HepG2 (cell line): Measurements from ENCODE around the gene EYA3. TPM values are rescaled to one million over a fixed set of nuclear protein-coding genes. Genes with fewer than 3 reads are reported as not detected.

ENCODE experiments used
- ATAC-seq: fragments of 200-7000 bp; cut with Tn5 transposase; 3 replicates; pipeline ENCODE4 v1.9.1; 2020; ENCODE audit warnings: mild to moderate bottlenecking, moderate library complexity
- BruUV-seq: library from RNA; stranded (reverse); fragments of 400-500 nt; replicated peaks from 2 replicates; lab custom pipeline; 2021; lab: Mats Ljungman, UMichigan
- CTCF ChIA-PET: fragments of 300-600 bp; formaldehyde crosslinking; extraction: SDS; loops from one replicate; lab custom pipeline; 2021; ENCODE audit warnings: low total read pairs, inconsistent platforms, low intra/inter-chr PET ratio; lab: Yijun Ruan, JAX
- POLR2A ChIA-PET: fragments of 350-600 bp; sonication (Branson Sonifier 250); formaldehyde crosslinking; loops from one replicate; lab custom pipeline; 2020; ENCODE audit warnings: antibody characterized with exemption, inconsistent platforms; lab: Yijun Ruan, JAX
- DNase-seq: peaks from one replicate; pipeline ENCODE4 v3.0.0-alpha.2; 2015; ENCODE audit warnings: low spot score
- FAIRE-seq: peaks from 3 replicates; lab custom pipeline; 2011; peaks lifted over from hg19 to GRCh38; lab: Jason Lieb, UNC
- H2AFZ ChIP-seq: one replicate; pipeline ENCODE4 v1.6.1; 2011; ENCODE audit warnings: low read length, inconsistent platforms
- H3K27ac ChIP-seq: fragments of 300-600 bp; 3 replicates; pipeline ENCODE4 v1.8.0; 2011; ENCODE audit warnings: mixed run types, mild to moderate bottlenecking, mixed read lengths, low read length, inconsistent platforms; ENCODE audit not compliant: insufficient read depth; ENCODE audit errors: extremely low read length
- H3K27me3 ChIP-seq, 2 experiments: fragments of 200-600 bp in 1 of 2; 2 replicates in 1 of 2; 3 replicates in 1 of 2; pipeline versions ENCODE4 v1.6.0 to v1.8.0; 2011; ENCODE audit warnings: low read length in 2 of 2, mild to moderate bottlenecking in 2 of 2, moderate library complexity in 2 of 2, inconsistent platforms in 1 of 2; ENCODE audit not compliant: insufficient read depth in 2 of 2, control insufficient read depth in 1 of 2
- H3K36me3 ChIP-seq, 2 experiments: fragments of 200-600 bp in 1 of 2; replicated peaks in 1 of 2; 2 replicates in 1 of 2; 3 replicates in 1 of 2; pipeline versions ENCODE4 v1.5.1 to v1.8.0; 2011; ENCODE audit warnings: low read length in 2 of 2, inconsistent platforms in 1 of 2; ENCODE audit not compliant: insufficient read depth in 2 of 2, control insufficient read depth in 1 of 2
- H3K4me1 ChIP-seq: 2 replicates; pipeline ENCODE4 v1.5.1; 2012; ENCODE audit warnings: low read length, inconsistent platforms; ENCODE audit not compliant: insufficient read depth
- H3K4me2 ChIP-seq: 2 replicates; pipeline ENCODE4 v1.6.0; 2011; ENCODE audit warnings: low read depth, low read length, inconsistent platforms
- H3K4me3 ChIP-seq, 3 experiments: fragments of 200-600 bp in 1 of 3; sonication (generic), shearing (Covaris generic) in 1 of 3; replicated peaks in 1 of 3; 2 replicates each; pipeline ENCODE4 v1.5.1; 2011 to 2016; ENCODE audit warnings: low read length in 3 of 3, inconsistent platforms in 2 of 3, low read depth in 2 of 3, mild to moderate bottlenecking in 2 of 3, control low read depth in 1 of 3, mixed read lengths in 1 of 3; ENCODE audit not compliant: insufficient read depth in 1 of 3
- H3K79me2 ChIP-seq: one replicate; pipeline ENCODE4 v1.6.1; 2011; ENCODE audit warnings: low read length, inconsistent platforms; ENCODE audit not compliant: insufficient read depth
- H3K9ac ChIP-seq: 2 replicates; pipeline ENCODE4 v1.6.0; 2011; ENCODE audit warnings: mild to moderate bottlenecking, low read depth, low read length, inconsistent platforms; ENCODE audit not compliant: insufficient read depth
- H3K9me3 ChIP-seq: 2 replicates; pipeline ENCODE4 v1.5.1; 2012; ENCODE audit warnings: mild to moderate bottlenecking, low read length
- H4K20me1 ChIP-seq: 2 replicates; pipeline ENCODE4 v1.6.0; 2011; ENCODE audit warnings: inconsistent platforms, mild to moderate bottlenecking, low read length, moderate library complexity; ENCODE audit not compliant: insufficient read depth
- GZF1 ChIP-seq: sonication (generic); formaldehyde crosslinking; IDR thresholded peaks from 2 replicates; pipeline ENCODE4 v1.5.1; 2020; ENCODE audit warnings: mild to moderate bottlenecking, missing genetic modification reagents
- HHEX ChIP-seq: IDR thresholded peaks from 2 replicates; pipeline ENCODE4 v1.6.1; 2016; ENCODE audit warnings: control low read depth
- NCOA1 ChIP-seq: sonication (generic); formaldehyde crosslinking; IDR thresholded peaks from 2 replicates; pipeline ENCODE4 v1.9.0; 2021; ENCODE audit warnings: missing genetic modification reagents
- NCOA5 ChIP-seq: sonication (generic); formaldehyde crosslinking; IDR thresholded peaks from 2 replicates; pipeline ENCODE4 v1.4.0; 2020; ENCODE audit warnings: missing genetic modification reagents
- PHF21A ChIP-seq: sonication (generic); formaldehyde crosslinking; IDR thresholded peaks from 2 replicates; pipeline ENCODE4 v1.5.0; 2020; ENCODE audit warnings: mild to moderate bottlenecking, missing genetic modification reagents
- THYN1 ChIP-seq: sonication (generic); formaldehyde crosslinking; IDR thresholded peaks from 2 replicates; pipeline ENCODE4 v1.8.1; 2023; ENCODE audit warnings: low read depth, mild to moderate bottlenecking, moderate library complexity, missing genetic modification reagents, borderline replicate concordance
- ZNF3 ChIP-seq: IDR thresholded peaks from 2 replicates; pipeline ENCODE4 v1.7.0; 2017; ENCODE audit warnings: inconsistent platforms
- ZNF556 ChIP-seq: sonication (generic); formaldehyde crosslinking; IDR thresholded peaks from 2 replicates; pipeline ENCODE4 v1.4.0; 2020; ENCODE audit warnings: mild to moderate bottlenecking, missing genetic modification reagents, borderline replicate concordance
- WGBS: methylation state at CpG from one replicate; pipeline ENCODE4 v1.1.6; 2017; ENCODE audit warnings: low lambda C conversion rate; 5-methylcytosine and 5-hydroxymethylcytosine counted together
- in situ Hi-C: cut with HindIII; loops from 2 replicates; pipeline ENCODE4 v1.10.0; 2017; ENCODE audit warnings: low pct_unique_long_range_greater_than_20kb; ENCODE audit not compliant: extremely low pct_ligation_motif_present
- intact Hi-C: fragments of 100-400 bp; cut with micrococcal nuclease; formaldehyde crosslinking; loops from one replicate; pipeline ENCODE4 v1.10.0; 2022; ENCODE audit not compliant: unreplicated experiment
- polyA plus RNA-seq, 8 experiments: library from polyadenylated mRNA; depleted of rRNA in 3 of 8; stranded (reverse) in 7 of 8; unstranded in 1 of 8; fragments of >200 nt; fragmentation: Illumina TruSeq in 4 of 8; extraction: Trizol in 4 of 8; gene quantifications; 2 replicates each; pipeline versions ENCODE4 v1.2.1 to v1.2.3, GENCODE V29; 2011 to 2016; ENCODE audit warnings: low read depth in 4 of 8, missing spikeins in 1 of 8, mixed read lengths in 1 of 8; ENCODE audit not compliant: insufficient read depth in 1 of 8
- total RNA-seq, 5 experiments: library from RNA; depleted of rRNA; stranded (reverse); fragments of >200 nt; fragmentation: Illumina TruSeq; extraction: Trizol; gene quantifications; 2 replicates each; pipeline ENCODE4 v1.2.3, GENCODE V29; 2016; ENCODE audit warnings: low read depth in 1 of 5
- TF ChIP-seq, protein P1 (sequence below): sonication (generic); formaldehyde crosslinking; IDR thresholded peaks from 2 replicates; pipeline ENCODE4 v1.4.0; 2020; ENCODE audit warnings: missing genetic modification reagents
- TF ChIP-seq, protein P2 (sequence below): sonication (generic); formaldehyde crosslinking; IDR thresholded peaks from 2 replicates; pipeline ENCODE4 v1.5.0; 2020; ENCODE audit warnings: mild to moderate bottlenecking, missing genetic modification reagents

Gene EYA3
- total and polyA plus RNA-seq, 2 of the 13 experiments (the other 11 are each of a cell fraction or from before 2014, with no cell fraction given), result 13.9 to 19.7 TPM

DNA sequence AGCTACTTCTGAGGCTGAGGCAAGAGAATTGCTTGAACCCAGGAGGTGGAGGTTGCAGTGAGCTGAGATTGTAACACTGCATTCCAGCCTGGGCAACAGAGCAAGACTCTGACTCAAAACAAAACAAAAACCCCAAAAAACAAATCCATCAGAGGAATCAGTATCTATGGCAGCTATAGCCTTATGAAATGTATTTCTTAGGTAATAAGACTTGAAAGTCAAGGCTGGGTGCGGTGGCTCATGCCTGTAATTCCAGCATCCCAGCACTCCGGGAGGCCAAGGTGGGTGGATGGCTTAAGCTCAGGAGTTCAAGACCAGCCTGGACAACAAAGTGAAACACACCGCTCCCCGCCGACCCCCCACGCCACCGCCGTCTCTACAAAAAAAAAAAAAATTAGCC, 31.1 kb upstream of the EYA3 start:
- in situ Hi-C loops, result no loop called here
- CTCF ChIA-PET, result no interaction called here
- 56% methylated on average over 8 of the region's 8 CpGs for WGBS
- ATAC-seq, result no peak
- TF ChIP-seq ZNF3 (no peak), ZNF556 (CRISPR knock-in tag) (no peak), PHF21A (CRISPR knock-in tag) (no peak), NCOA5 (CRISPR knock-in tag) (no peak), GZF1 (CRISPR knock-in tag) (no peak), THYN1 (CRISPR knock-in tag) (no peak), NCOA1 (CRISPR knock-in tag) (no peak), HHEX (no peak)
- TF ChIP-seq, protein P1, sequence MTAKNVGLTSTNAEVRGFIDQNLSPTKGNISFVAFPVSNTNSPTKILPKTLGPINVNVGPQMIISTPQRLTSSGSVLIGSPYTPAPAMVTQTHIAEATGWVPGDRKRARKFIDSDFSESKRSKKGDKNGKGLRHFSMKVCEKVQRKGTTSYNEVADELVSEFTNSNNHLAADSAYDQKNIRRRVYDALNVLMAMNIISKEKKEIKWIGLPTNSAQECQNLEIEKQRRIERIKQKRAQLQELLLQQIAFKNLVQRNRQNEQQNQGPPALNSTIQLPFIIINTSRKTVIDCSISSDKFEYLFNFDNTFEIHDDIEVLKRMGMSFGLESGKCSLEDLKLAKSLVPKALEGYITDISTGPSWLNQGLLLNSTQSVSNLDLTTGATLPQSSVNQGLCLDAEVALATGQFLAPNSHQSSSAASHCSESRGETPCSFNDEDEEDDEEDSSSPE, result no peak
- TF ChIP-seq, protein P2, sequence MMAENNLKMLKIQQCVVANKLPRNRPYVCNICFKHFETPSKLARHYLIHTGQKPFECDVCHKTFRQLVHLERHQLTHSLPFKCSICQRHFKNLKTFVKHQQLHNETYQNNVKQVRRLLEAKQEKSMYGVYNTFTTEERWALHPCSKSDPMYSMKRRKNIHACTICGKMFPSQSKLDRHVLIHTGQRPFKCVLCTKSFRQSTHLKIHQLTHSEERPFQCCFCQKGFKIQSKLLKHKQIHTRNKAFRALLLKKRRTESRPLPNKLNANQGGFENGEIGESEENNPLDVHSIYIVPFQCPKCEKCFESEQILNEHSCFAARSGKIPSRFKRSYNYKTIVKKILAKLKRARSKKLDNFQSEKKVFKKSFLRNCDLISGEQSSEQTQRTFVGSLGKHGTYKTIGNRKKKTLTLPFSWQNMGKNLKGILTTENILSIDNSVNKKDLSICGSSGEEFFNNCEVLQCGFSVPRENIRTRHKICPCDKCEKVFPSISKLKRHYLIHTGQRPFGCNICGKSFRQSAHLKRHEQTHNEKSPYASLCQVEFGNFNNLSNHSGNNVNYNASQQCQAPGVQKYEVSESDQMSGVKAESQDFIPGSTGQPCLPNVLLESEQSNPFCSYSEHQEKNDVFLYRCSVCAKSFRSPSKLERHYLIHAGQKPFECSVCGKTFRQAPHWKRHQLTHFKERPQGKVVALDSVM (CRISPR knock-in tag), result no peak
- TF ChIP-seq, all 625 proteins: peak for 0
- no peak overlapping the region for H3K9ac ChIP-seq
- H3K4me2 ChIP-seq, result no peak overlapping the region
- H4K20me1 ChIP-seq, result no peaks in the 10 kb centered on the region
- intact Hi-C loops, result no loop called here
- no peaks in the 10 kb centered on the region for H3K36me3 ChIP-seq
- no peak overlapping the region for H3K27ac ChIP-seq
- no peak overlapping the region for H2AFZ ChIP-seq
- H3K79me2 ChIP-seq, result no peaks in the 10 kb centered on the region
- FAIRE-seq (no peak), DNase-seq (no peak)
- BruUV-seq, result no TSS peak
- POLR2A ChIA-PET, result no interaction called here
- no peak overlapping the region for H3K4me3 ChIP-seq
- H3K9me3 ChIP-seq, result no peaks in the 10 kb centered on the region
- H3K27me3 ChIP-seq, result peaks cover 0 to 7% of the 10 kb centered on the region in 2 experiments; a peak in 1 of 5 replicates
- H3K4me1 ChIP-seq, result peaks cover 12% of the 10 kb centered on the region
